ENCODE results near the gene TMEM14C. TPM values are rescaled to one million over a fixed set of nuclear protein-coding genes. Genes with fewer than 3 reads are reported as not detected.

The TMEM14C gene
- 70.2 and 81.5 TPM in 2 replicates for total RNA-seq

GRCh38 chr6:10722820-10723566 lies at the start of gene TMEM14C:
TSS of gene TMEM14C (plus strand) at chr6:10723070. CDS start at chr6:10724614, 1,544 bp downstream.

GRCh38 chr6:10694302-10695085 lies 28.4 kb upstream of the TMEM14C start, which contains the start of the genes C6orf52 and PAK1IP1:
TSS of gene C6orf52 (minus strand) at chr6:10694616. CDS start at chr6:10687550, 7,066 bp downstream.
TSS of gene PAK1IP1 (plus strand) at chr6:10694972. CDS start at chr6:10694986, 14 bp downstream.

DNA sequence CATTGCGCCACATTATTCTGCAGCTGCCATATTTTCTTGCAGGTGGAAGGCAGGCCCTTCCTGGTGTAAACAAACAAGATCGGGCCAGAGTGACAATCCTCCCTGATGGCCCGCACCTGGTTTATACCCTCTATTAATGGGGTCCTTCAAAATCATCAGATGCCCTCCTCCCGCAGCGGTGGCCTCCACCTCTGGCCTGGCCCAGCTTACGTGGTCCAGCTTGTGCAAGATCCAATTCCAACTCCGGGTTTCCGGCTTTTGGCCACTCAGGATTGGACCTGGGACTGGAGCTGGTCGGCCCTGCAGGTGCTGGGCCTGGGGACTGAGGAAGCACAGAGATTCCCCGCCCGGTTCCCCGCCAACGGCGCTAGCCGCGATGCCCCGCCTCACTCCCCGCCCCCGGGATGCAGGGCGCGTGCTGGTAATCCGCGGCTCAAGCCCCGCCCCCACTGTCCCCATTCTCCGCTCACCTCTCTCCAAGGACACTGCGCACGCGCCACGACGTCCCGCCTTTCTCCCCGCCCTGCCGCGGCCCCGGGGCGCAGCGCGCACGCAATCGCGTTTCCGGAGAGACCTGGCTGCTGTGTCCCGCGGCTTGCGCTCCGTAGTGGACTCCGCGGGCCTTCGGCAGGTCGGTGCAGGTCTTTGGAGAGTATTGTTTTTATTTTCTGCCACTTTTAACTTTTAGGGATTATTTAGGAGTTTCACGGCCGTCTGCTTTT lies 24.5 kb downstream of the TMEM14C start, which contains the start of gene TMEM14B:
TSS of gene TMEM14B (plus strand) at position 555 of the 722 bp plus-strand sequence. CDS start 1,441 bp downstream, outside the sequence.

Other genes starting within 250 kb of the TMEM14C start
- gene GCNT2, start 201.7 kb upstream of the TMEM14C start, total RNA-seq = 3.0 and 7.2 TPM in 2 replicates
- not detected in 2 replicates for gene C6orf52, start 28.5 kb upstream of the TMEM14C start, total RNA-seq
- gene PAK1IP1, start 28.1 kb upstream of the TMEM14C start, total RNA-seq = 17.1 and 19.9 TPM in 2 replicates
- 51.5 and 54.9 TPM in 2 replicates for gene TMEM14B, start 24.7 kb downstream of the TMEM14C start, total RNA-seq
- not detected in 2 replicates for gene MAK, start 115.5 kb downstream of the TMEM14C start, total RNA-seq
- not detected in 2 replicates for gene GCM2, start 159.0 kb downstream of the TMEM14C start, total RNA-seq
- not detected in 2 replicates for gene SYCP2L, start 164.0 kb downstream of the TMEM14C start, total RNA-seq

Data from endothelial cell of coronary artery (primary cell).